ENCODE data around the gene CCS.

DNA sequence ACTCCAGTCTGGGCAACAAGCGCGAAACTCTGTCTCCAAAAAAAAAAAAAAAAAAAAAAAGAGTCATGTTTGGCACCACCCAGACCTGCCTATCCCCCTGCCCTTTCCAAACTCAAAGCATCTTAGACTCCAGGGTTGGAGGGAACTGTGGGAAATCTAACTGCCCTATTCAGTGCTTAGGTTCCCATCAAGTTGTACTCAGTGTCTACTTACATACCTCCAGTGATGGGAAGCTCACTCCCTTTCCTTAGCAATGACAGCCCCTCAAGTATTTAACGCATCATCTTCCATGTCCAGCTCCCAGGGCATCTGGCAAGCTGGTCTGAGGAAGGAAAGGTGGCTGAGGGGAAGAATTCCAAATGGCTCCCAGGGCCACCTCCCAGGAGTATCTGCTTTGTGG is 43.3 kb upstream of the CCS start:
- TF ChIP-seq POLR2AphosphoS5 (IDR thresholded peaks at IDR 0.05; ENCODE audit: low read depth, low read length) (no peak), POLR2A (IDR thresholded peaks at IDR 0.05; ENCODE audit: low read depth, low read length) (no peak), SPI1 (IDR thresholded peaks at IDR 0.05; ENCODE audit: low read depth, low read length) (no peak), TAF1 (IDR thresholded peaks at IDR 0.05; ENCODE audit: low read depth, low read length) (no peak), POU2F2 (IDR thresholded peaks at IDR 0.05; ENCODE audit: low read depth, low read length) (no peak), PAX5 (IDR thresholded peaks at IDR 0.05; ENCODE audit: insufficient read depth, low read length, severe bottlenecking) (no peak)

Measured in GM12891 (cell line).